HepG2 (cell line): Measurements from ENCODE around the gene FFAR2. TPM values are rescaled to one million over a fixed set of nuclear protein-coding genes. Genes with fewer than 3 reads are reported as not detected.

Source experiments
- CREM ChIP-seq, 2 experiments: sonication (generic) in 1 of 2; formaldehyde crosslinking in 1 of 2; IDR thresholded peaks; 2 replicates each; pipeline versions ENCODE4 v1.4.0 to v1.6.1; 2016 to 2020; ENCODE audit warnings: antibody characterized with exemption in 1 of 2, mild to moderate bottlenecking in 1 of 2, missing genetic modification reagents in 1 of 2
- EED ChIP-seq: sonication (generic); formaldehyde crosslinking; IDR thresholded peaks from 2 replicates; pipeline ENCODE4 v1.5.0; 2020; ENCODE audit warnings: mild to moderate bottlenecking, missing genetic modification reagents
- EHMT2 ChIP-seq: fragments of 200-600 bp; sonication (generic); IDR thresholded peaks from 2 replicates; pipeline ENCODE4 v1.7.0; 2017; ENCODE audit warnings: antibody characterized with exemption, low read depth, low read length, borderline replicate concordance
- ESRRA ChIP-seq: sonication (generic); formaldehyde crosslinking; IDR thresholded peaks from 2 replicates; pipeline ENCODE4 v1.5.1; 2020; ENCODE audit warnings: mild to moderate bottlenecking, low read depth, missing genetic modification reagents
- KLF16 ChIP-seq, 2 experiments: sonication (generic) in 1 of 2; formaldehyde crosslinking in 1 of 2; IDR thresholded peaks; 2 replicates each; pipeline versions ENCODE4 v1.6.1 to v1.8.0; 2016 to 2023; ENCODE audit warnings: missing genetic modification reagents in 2 of 2, missing compliant biosample characterization in 1 of 2
- MAF1 ChIP-seq: sonication (generic); formaldehyde crosslinking; IDR thresholded peaks from 2 replicates; pipeline ENCODE4 v1.5.0; 2020; ENCODE audit warnings: missing genetic modification reagents, borderline replicate concordance
- NCOA1 ChIP-seq: sonication (generic); formaldehyde crosslinking; IDR thresholded peaks from 2 replicates; pipeline ENCODE4 v1.9.0; 2021; ENCODE audit warnings: missing genetic modification reagents
- NFE2 ChIP-seq: sonication (generic); formaldehyde crosslinking; IDR thresholded peaks from 2 replicates; pipeline ENCODE4 v1.4.0; 2020; ENCODE audit warnings: missing genetic modification reagents
- SIX4 ChIP-seq: sonication (generic); formaldehyde crosslinking; IDR thresholded peaks from 2 replicates; pipeline ENCODE4 v1.4.0; 2020; ENCODE audit warnings: missing genetic modification reagents
- TEAD2 ChIP-seq: sonication (generic); formaldehyde crosslinking; IDR thresholded peaks from 2 replicates; pipeline ENCODE4 v1.9.0; 2021; ENCODE audit warnings: missing genetic modification reagents
- XBP1 ChIP-seq: sonication (generic); formaldehyde crosslinking; IDR thresholded peaks from 2 replicates; pipeline ENCODE4 v1.5.0; 2020; ENCODE audit warnings: missing genetic modification reagents
- ZKSCAN8 ChIP-seq: IDR thresholded peaks from 2 replicates; pipeline ENCODE4 v1.6.1; 2016; ENCODE audit warnings: borderline replicate concordance, missing genetic modification reagents, missing compliant biosample characterization
- ZNF232 ChIP-seq: sonication (generic); formaldehyde crosslinking; IDR thresholded peaks from 2 replicates; pipeline ENCODE4 v1.4.0; 2020; ENCODE audit warnings: missing genetic modification reagents, borderline replicate concordance
- ZNF260 ChIP-seq: sonication (generic); formaldehyde crosslinking; IDR thresholded peaks from 2 replicates; pipeline ENCODE4 v1.4.0; 2020; ENCODE audit warnings: missing genetic modification reagents, low read depth, mild to moderate bottlenecking, borderline replicate concordance
- ZNF337 ChIP-seq: sonication (generic); formaldehyde crosslinking; IDR thresholded peaks from 2 replicates; pipeline ENCODE4 v1.5.1; 2020; ENCODE audit warnings: missing genetic modification reagents, low read depth, mild to moderate bottlenecking, borderline replicate concordance
- ZNF652 ChIP-seq: IDR thresholded peaks from 2 replicates; pipeline ENCODE4 v1.6.1; 2016; ENCODE audit warnings: low read depth, borderline replicate concordance
- ZNF746 ChIP-seq: sonication (generic); formaldehyde crosslinking; IDR thresholded peaks from 2 replicates; pipeline ENCODE4 v1.8.0; 2022; ENCODE audit warnings: mild to moderate bottlenecking, missing genetic modification reagents
- ZNF878 ChIP-seq: sonication (generic); formaldehyde crosslinking; IDR thresholded peaks from 2 replicates; pipeline ENCODE4 v1.8.1; 2023; ENCODE audit warnings: mild to moderate bottlenecking, missing genetic modification reagents, moderate library complexity
- polyA plus RNA-seq, 8 experiments: library from polyadenylated mRNA; depleted of rRNA in 3 of 8; stranded (reverse) in 7 of 8; unstranded in 1 of 8; fragments of >200 nt; fragmentation: Illumina TruSeq in 4 of 8; extraction: Trizol in 4 of 8; gene quantifications; 2 replicates each; pipeline versions ENCODE4 v1.2.1 to v1.2.3, GENCODE V29; 2011 to 2016; ENCODE audit warnings: low read depth in 4 of 8, missing spikeins in 1 of 8, mixed read lengths in 1 of 8; ENCODE audit not compliant: insufficient read depth in 1 of 8
- total RNA-seq, 5 experiments: library from RNA; depleted of rRNA; stranded (reverse); fragments of >200 nt; fragmentation: Illumina TruSeq; extraction: Trizol; gene quantifications; 2 replicates each; pipeline ENCODE4 v1.2.3, GENCODE V29; 2016; ENCODE audit warnings: low read depth in 1 of 5
- TF ChIP-seq, protein P1 (sequence below): IDR thresholded peaks from 2 replicates; pipeline ENCODE4 v1.6.1; 2016; ENCODE audit warnings: low read depth, control low read depth
- TF ChIP-seq, protein P2 (sequence below): sonication (generic); formaldehyde crosslinking; IDR thresholded peaks from 2 replicates; pipeline ENCODE4 v1.8.0; 2022; ENCODE audit warnings: mild to moderate bottlenecking, missing genetic modification reagents, moderate library complexity
- TF ChIP-seq, protein P3 (sequence below): sonication (generic); formaldehyde crosslinking; IDR thresholded peaks from 2 replicates; pipeline ENCODE4 v1.5.1; 2020; ENCODE audit warnings: missing genetic modification reagents, mild to moderate bottlenecking, borderline replicate concordance
- TF ChIP-seq, protein P4 (sequence below): sonication (generic); formaldehyde crosslinking; IDR thresholded peaks from 2 replicates; pipeline ENCODE4 v1.4.0; 2020; ENCODE audit warnings: missing genetic modification reagents

The FFAR2 gene
- total and polyA plus RNA-seq, 2 of the 13 experiments (the other 11 are each of a cell fraction or from before 2014, with no cell fraction given): 0.12 TPM; not detected in 1

DNA sequence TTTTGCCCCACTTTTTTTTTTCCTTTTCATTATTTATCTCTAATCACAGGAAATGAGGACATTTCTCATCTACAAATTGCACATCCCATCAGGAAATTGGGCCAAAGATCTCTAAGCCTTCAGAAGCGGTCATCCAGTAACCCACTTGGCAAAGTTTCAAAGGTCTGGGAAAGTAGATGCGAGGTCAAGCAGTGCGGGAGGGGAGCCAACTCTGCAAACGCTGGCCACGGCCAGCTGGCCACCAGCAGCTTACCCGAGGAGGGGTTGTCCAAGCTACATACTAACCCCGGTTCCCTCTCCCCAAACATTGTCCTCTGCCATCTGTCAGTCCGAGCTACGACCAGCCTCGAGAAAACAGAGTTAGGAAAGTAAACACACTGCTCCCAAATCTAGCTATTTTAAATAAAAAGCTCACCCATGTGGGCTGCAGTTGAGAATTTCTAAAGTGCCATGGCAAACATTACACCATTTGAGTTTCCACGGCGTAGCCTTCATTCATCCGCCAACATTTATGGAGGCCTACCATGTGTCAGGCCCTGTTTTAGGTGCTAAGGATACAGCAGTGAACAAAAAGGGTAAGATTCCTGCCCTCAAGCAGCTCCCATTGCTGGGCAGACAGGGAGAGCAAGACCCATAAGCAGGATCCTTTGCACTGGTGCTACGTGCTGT, 11.5 kb downstream of the FFAR2 start (continued):
- no peak for TF ChIP-seq EHMT2
- TF ChIP-seq TEAD2: no peak
- no peak for TF ChIP-seq SIX4 (CRISPR knock-in tag)
- TF ChIP-seq ZNF337: no peak
- no peak for TF ChIP-seq ZNF878 (CRISPR knock-in tag)
- TF ChIP-seq, protein P1, sequence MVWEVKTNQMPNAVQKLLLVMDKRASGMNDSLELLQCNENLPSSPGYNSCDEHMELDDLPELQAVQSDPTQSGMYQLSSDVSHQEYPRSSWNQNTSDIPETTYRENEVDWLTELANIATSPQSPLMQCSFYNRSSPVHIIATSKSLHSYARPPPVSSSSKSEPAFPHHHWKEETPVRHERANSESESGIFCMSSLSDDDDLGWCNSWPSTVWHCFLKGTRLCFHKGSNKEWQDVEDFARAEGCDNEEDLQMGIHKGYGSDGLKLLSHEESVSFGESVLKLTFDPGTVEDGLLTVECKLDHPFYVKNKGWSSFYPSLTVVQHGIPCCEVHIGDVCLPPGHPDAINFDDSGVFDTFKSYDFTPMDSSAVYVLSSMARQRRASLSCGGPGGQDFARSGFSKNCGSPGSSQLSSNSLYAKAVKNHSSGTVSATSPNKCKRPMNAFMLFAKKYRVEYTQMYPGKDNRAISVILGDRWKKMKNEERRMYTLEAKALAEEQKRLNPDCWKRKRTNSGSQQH (CRISPR knock-in tag): 0 out of 2 replicates have a peak, but pooled peaks have one; percentile 38
- no peak for TF ChIP-seq EED (CRISPR knock-in tag)
- TF ChIP-seq ESRRA (CRISPR knock-in tag): no peak
- TF ChIP-seq NFE2 (CRISPR knock-in tag): no peak
- TF ChIP-seq, protein P2, sequence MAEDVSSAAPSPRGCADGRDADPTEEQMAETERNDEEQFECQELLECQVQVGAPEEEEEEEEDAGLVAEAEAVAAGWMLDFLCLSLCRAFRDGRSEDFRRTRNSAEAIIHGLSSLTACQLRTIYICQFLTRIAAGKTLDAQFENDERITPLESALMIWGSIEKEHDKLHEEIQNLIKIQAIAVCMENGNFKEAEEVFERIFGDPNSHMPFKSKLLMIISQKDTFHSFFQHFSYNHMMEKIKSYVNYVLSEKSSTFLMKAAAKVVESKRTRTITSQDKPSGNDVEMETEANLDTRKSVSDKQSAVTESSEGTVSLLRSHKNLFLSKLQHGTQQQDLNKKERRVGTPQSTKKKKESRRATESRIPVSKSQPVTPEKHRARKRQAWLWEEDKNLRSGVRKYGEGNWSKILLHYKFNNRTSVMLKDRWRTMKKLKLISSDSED: no peak
- no peak for TF ChIP-seq ZNF746 (CRISPR knock-in tag)
- no peak for TF ChIP-seq NCOA1 (CRISPR knock-in tag)
- no peak for TF ChIP-seq KLF16 (CRISPR knock-in tag; IDR thresholded peaks at IDR 0.05)
- TF ChIP-seq, protein P3, sequence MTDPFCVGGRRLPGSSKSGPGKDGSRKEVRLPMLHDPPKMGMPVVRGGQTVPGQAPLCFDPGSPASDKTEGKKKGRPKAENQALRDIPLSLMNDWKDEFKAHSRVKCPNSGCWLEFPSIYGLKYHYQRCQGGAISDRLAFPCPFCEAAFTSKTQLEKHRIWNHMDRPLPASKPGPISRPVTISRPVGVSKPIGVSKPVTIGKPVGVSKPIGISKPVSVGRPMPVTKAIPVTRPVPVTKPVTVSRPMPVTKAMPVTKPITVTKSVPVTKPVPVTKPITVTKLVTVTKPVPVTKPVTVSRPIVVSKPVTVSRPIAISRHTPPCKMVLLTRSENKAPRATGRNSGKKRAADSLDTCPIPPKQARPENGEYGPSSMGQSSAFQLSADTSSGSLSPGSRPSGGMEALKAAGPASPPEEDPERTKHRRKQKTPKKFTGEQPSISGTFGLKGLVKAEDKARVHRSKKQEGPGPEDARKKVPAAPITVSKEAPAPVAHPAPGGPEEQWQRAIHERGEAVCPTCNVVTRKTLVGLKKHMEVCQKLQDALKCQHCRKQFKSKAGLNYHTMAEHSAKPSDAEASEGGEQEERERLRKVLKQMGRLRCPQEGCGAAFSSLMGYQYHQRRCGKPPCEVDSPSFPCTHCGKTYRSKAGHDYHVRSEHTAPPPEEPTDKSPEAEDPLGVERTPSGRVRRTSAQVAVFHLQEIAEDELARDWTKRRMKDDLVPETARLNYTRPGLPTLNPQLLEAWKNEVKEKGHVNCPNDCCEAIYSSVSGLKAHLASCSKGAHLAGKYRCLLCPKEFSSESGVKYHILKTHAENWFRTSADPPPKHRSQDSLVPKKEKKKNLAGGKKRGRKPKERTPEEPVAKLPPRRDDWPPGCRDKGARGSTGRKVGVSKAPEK (CRISPR knock-in tag): no peak
- TF ChIP-seq, protein P4, sequence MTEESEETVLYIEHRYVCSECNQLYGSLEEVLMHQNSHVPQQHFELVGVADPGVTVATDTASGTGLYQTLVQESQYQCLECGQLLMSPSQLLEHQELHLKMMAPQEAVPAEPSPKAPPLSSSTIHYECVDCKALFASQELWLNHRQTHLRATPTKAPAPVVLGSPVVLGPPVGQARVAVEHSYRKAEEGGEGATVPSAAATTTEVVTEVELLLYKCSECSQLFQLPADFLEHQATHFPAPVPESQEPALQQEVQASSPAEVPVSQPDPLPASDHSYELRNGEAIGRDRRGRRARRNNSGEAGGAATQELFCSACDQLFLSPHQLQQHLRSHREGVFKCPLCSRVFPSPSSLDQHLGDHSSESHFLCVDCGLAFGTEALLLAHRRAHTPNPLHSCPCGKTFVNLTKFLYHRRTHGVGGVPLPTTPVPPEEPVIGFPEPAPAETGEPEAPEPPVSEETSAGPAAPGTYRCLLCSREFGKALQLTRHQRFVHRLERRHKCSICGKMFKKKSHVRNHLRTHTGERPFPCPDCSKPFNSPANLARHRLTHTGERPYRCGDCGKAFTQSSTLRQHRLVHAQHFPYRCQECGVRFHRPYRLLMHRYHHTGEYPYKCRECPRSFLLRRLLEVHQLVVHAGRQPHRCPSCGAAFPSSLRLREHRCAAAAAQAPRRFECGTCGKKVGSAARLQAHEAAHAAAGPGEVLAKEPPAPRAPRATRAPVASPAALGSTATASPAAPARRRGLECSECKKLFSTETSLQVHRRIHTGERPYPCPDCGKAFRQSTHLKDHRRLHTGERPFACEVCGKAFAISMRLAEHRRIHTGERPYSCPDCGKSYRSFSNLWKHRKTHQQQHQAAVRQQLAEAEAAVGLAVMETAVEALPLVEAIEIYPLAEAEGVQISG (CRISPR knock-in tag): 0 out of 2 replicates have a peak, but pooled peaks have one; percentile 0
- TF ChIP-seq CREM (IDR thresholded peaks at IDR 0.05): no peak; the same call in 1 of the 2 replicates
- TF ChIP-seq CREM (CRISPR knock-in tag; IDR thresholded peaks at IDR 0.05): no peak
- no peak for TF ChIP-seq ZNF232 (CRISPR knock-in tag)
- TF ChIP-seq ZNF652 (CRISPR knock-in tag): no peak
- TF ChIP-seq XBP1 (CRISPR knock-in tag): no peak
- TF ChIP-seq MAF1: no peak
- no peak; the same call in 1 of the 2 replicates for TF ChIP-seq ZKSCAN8 (CRISPR knock-in tag)
- TF ChIP-seq ZNF260: no peak
